Gastroesophageal sphincter (tissue), 3 donors: ENCODE measurements around the gene DNAL1.

Experiments
- POLR2A ChIP-seq, 2 donors: fragments of 450-650 bp; IDR thresholded peaks; one replicate each; pipeline ENCODE4 v1.6.1; 2017; ENCODE audit warnings: antibody characterized with exemption in 2 of 2, mild to moderate bottlenecking in 2 of 2, moderate library complexity in 1 of 2
- POLR2AphosphoS5 ChIP-seq: sonication (generic); formaldehyde crosslinking; IDR thresholded peaks from one replicate; pipeline ENCODE4 v1.6.1; 2017; ENCODE audit warnings: antibody characterized with exemption
- TF ChIP-seq, protein P1 (sequence below), 4 experiments: fragments of 200-600 bp in 2 of 4; fragments of 450-650 bp in 2 of 4; sonication (generic) in 1 of 4; IDR thresholded peaks; one replicate each; pipeline ENCODE4 v1.5.1; 2017 to 2019; ENCODE audit warnings: antibody characterized with exemption in 4 of 4, mild to moderate bottlenecking in 2 of 4, moderate library complexity in 2 of 4

DNA sequence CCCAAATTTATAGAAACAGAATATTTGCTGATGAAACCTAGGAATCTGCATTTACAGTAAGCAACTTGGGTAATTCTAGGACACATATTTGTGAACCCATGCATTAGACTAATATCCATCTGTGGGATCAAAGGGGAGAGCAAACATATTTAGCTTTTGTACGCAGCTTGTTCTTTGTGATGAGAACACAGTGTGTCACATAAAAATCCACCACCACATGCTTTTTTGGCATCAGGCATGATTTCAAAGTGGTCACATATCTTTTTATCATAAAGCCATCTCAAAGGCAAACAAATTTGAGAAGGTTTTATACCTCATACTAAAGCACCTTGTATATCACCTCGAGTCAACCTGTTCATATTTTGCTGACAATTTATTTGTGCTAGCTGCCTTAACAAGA lies 15.7 kb downstream of the DNAL1 start:
- TF ChIP-seq, protein P1, sequence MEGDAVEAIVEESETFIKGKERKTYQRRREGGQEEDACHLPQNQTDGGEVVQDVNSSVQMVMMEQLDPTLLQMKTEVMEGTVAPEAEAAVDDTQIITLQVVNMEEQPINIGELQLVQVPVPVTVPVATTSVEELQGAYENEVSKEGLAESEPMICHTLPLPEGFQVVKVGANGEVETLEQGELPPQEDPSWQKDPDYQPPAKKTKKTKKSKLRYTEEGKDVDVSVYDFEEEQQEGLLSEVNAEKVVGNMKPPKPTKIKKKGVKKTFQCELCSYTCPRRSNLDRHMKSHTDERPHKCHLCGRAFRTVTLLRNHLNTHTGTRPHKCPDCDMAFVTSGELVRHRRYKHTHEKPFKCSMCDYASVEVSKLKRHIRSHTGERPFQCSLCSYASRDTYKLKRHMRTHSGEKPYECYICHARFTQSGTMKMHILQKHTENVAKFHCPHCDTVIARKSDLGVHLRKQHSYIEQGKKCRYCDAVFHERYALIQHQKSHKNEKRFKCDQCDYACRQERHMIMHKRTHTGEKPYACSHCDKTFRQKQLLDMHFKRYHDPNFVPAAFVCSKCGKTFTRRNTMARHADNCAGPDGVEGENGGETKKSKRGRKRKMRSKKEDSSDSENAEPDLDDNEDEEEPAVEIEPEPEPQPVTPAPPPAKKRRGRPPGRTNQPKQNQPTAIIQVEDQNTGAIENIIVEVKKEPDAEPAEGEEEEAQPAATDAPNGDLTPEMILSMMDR (IDR thresholded peaks at IDR 0.05): no peak
- TF ChIP-seq POLR2AphosphoS5: no peak
- no peak for TF ChIP-seq POLR2A (IDR thresholded peaks at IDR 0.05)
